ENCODE data around the gene DDX41.
A peak's percentile ranks its signal among the peaks of the same experiment; 100 is the strongest.
"Not testable (repeated sequence)": the region's sequence is repeated elsewhere in the genome, so short reads cannot be mapped to it uniquely, and the experiment has no call there.

DDX41 gene

DNA sequence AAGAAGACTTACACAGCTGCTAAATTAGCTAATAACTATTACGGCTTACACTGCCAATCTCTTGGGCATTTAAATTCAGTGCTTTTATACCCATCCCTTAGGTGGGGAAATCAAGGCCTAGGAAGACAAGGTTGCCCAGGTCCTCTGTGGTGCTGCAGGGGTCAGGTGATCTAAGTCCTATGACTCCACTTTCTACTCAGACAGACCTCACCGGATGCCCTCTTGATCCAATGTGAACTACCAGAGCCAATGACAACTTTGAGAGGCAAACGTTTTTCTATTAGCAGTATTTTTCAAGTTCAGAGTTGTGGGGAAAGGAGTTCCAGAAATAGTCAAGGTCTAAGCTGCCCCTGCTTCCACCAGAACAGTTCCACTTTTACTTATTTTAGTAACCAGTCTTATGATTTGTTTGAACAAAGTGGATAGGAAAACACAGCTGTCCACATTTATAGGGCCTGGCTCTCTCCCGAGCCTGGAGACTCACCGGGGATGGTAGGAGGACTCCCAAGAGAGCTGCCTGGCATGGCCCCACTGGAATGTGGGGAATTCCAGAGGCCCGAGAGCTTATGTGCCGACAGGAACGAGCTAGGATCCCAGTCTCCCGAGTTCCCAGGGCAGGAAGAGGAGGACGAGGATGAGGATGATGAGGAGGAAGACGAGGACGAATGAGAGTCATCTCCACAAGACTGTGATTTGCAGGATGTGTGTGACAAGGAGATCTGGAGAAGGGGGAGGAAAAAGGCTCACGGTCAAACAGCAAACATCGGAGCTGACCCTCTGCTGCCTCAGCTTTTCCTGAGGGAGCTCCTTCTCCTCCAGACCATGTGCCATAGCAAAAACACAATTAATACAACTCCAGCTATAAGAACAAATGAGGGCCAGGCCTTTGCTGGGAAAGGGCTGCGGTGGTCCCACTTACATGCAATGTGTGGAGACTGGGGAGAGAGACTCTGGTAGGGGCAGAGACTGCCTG, 20.9 kb upstream of the DDX41 start:
- peak; percentile 51 to 54 for DNase-seq (ENCODE audit: low read depth in 2 of 2)

- DNase-seq (ENCODE audit: low read depth in 2 of 2): no peak
Measured at GRCh38 chr5:177536386-177536785, 19.6 kb upstream of the DDX41 start.

DNA sequence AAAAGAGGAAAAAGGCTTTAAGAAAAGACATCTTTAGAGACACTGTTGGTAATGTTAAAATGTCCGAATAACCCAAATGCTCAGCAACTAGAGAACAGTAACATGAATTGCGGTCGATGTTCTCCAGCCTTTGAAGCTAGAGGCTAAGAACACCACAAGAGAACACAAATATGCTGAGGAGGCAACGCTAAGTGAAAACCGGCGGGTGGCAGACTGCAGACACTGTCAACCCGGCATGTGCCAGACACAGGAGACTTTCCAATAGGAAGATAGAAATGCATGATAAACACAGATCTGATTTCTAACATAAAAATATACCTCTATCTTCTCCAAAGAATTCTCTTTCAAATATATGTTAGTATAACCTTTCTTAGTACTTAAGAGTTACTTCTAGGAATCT, 18.4 kb upstream of the DDX41 start:
- DNase-seq (ENCODE audit: low read depth in 2 of 2): no peak

GRCh38 chr5:177534433-177534832, 17.7 kb upstream of the DDX41 start:
- DNase-seq (ENCODE audit: low read depth in 2 of 2): not testable (repeated sequence)

DNA sequence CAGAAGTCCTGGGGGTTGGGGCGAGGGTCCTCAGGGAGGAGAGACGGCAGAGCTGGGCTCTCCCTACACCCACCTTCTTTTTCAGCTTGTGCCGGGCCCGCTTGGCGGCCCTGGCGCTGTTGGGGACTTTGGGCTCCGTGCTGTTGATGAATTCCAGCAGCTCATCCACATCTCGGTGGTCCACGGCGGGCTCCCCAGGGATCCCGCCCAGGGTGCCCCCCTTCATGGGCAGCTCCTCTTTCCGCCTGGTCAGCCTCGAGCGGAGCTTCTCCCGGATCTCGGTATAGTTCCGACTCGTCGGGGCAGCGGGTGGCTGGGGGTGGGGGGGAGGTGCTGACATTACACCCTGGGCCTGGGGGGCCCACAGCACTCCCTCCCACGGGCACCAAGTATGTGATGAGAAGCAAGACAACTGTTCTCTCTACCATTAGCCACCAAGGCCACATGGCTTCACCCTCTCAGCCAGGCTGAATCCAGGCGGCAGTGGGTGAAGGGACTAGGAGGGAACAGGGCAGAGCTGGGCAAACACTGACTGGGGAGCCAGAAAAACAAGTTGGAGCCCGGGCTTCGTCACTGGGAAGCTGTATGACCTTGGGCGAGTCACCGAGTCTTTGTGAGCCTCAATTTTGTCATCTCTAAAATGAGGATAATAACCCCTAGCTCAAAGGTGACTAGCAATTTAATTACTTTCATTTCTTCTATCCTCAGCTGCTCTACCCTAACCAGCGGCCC, 14.6 kb upstream of the DDX41 start:
- no peak for DNase-seq (ENCODE audit: low read depth in 2 of 2)

GRCh38 chr5:177530638-177531037, 13.9 kb upstream of the DDX41 start:
- DNase-seq (ENCODE audit: low read depth in 2 of 2): no peak

- DNase-seq (ENCODE audit: low read depth in 2 of 2): no peak
Measured at GRCh38 chr5:177529247-177530203, 12.8 kb upstream of the DDX41 start.

GRCh38 chr5:177528631-177529030, 11.9 kb upstream of the DDX41 start:
- no peak for DNase-seq (ENCODE audit: low read depth in 2 of 2)

GRCh38 chr5:177527595-177527994, 10.8 kb upstream of the DDX41 start:
- DNase-seq (ENCODE audit: low read depth in 2 of 2): no peak

- DNase-seq (ENCODE audit: low read depth in 2 of 2): no peak
Measured at GRCh38 chr5:177526791-177527190, 10.0 kb upstream of the DDX41 start.

GRCh38 chr5:177526191-177526590, 9.4 kb upstream of the DDX41 start:
- no peak for DNase-seq (ENCODE audit: low read depth in 2 of 2)

- no peak for DNase-seq (ENCODE audit: low read depth in 2 of 2)
Measured at GRCh38 chr5:177524941-177525655, 8.3 kb upstream of the DDX41 start.

- no peak for DNase-seq (ENCODE audit: low read depth in 2 of 2)
Measured at GRCh38 chr5:177524539-177524900, 7.8 kb upstream of the DDX41 start.

DNA sequence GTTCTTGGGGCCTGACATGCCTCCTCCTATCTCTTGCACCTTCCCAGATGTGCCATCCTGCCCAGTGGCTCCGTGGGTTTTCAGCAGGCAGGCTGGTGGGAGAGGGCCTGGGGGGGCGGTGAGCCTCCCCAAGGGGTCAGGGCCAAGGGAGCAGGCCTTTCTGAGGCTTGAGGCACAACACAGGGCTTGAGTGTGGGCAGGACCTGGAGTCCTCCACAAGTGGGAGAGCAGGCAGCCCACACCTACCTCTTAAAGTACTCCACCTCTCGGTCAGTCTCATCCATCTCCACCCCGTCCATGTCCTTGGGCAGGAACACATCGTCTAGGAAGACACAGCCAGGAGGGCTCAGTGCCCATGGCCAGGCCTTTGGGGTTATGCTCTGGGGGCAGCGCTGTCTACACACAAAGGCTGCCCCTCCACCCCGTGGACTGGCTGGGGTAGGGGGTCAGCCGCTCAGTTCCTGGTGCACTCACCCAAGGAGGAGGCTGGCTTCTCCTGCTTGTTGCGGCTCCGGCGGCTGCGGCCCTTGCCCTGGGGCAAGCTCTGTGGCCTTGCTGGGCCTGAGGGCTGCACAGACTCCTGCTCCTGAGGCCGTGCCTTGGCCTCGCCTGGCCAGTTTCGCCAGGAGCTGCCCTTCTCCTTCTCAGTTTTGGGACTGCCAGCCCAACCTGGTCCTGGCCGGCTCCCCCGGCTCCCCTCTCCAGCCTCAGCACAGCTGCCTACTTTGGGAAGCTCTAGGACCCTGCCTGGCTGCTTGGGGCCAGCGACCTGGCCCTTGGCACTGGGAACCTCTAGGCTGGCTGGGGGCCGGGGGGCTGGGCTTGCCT, 7.2 kb upstream of the DDX41 start:
- no peak for DNase-seq (ENCODE audit: low read depth in 2 of 2)

DNA sequence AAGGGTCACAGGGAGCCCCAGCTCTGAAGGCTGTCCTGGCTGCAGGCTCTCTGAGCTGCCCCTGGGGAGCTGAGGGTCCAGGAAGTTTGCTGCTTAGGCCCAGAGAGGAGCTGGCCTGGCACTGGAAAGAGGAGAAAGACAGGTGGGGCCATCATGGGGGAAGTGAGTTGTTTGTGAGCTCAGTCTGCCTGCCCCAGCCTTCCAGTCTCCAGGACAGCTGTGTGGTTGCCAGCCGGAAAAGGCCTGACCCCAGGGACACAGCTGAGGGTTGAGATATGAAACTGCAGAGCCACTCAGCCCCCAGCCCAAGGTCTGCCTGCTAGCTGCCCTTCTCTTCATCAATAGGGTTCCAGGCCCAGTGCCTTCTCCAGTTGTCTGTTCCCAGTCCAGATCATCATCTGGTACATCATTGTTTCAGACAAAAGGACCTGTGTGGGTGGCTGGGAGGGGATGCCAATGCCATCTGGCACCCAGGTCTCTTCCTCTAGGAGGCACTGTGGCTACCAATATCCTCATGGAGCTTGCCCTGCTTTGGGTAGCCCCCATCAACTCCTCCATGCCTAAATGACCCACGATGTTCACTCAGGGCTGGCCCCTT, 4.3 kb upstream of the DDX41 start:
- DNase-seq (ENCODE audit: low read depth in 2 of 2): no peak

DNA sequence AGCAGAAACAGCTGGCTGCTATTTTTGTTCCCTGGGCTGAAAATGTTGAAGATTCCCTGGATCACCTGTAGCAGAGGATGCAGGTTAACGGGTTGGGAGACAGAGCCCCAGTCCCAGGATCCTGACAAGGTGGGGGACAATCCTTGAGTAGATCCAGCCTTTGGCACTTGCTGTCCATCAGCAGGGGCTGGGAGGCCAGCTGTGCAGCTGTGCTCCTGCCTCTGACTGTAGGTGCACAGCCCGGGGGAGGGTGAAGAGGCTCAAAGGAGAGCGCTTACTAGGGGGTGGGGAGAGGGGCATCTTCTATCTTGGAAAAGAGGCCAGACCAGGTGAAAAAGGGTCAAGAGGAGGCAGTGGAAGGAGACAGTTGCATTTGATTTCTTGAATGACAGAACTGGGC, 3.5 kb upstream of the DDX41 start:
- DNase-seq (ENCODE audit: low read depth in 2 of 2): no peak

DNA sequence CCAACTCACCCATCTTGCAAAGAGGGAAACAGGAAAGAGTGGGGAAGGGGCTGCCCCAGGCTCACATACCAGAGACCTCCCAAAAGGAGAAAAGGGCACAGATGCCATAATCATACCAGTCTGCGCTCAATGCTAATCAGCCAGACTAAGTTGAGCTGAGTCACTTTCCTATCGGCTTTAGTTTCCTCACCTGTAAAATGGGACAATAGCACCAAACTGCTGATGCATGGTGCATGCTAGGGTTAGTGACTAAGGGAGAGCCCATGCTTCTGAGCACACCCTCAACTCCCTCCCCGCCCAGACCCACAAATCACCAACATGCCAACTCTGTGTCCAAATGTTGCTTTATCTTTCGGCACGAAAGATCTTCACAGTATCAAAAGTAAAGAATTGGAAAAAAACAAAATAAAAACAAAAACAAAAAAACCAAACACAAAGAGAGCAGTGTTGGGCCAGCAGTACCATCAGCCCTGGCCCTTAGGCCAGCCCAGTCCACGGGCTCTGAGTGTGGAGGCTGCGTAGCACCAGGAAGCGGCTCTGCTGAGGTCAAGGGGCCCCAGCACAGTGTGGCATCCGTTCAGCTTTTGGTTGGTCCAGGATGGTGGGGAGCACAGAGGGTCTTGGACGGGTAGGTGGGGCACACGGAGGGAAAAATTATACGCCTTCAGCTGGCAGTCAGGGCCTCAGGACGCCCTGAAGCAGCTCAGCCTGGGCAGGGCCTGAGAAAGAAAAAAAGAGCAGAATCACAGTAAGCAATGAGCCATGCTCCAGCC, 2.9 kb upstream of the DDX41 start:
- DNase-seq (ENCODE audit: low read depth in 2 of 2): no peak

DNA sequence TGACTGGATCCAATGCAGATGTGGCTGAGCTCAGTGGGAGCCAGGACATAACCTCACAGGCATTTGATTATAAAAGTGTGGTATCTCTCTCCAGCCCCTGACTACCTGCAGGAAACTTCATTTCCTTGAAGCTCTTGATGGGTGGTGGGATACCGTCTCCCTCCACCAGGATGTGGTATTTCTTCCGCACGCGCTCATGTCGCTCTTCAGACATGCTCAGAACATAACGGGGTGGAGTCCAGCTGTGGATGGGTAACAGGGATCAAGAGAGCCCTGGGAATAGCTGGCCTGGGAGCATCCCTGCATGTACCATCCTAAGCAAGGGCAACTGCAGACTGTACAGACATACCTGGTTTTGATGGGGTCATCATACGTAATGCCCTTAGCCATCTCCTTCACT, 1.2 kb downstream of the DDX41 start:
- DNase-seq (ENCODE audit: low read depth in 2 of 2): no peak

- DNase-seq (ENCODE audit: low read depth in 2 of 2): no peak
Measured at GRCh38 chr5:177514541-177514940, 2.2 kb downstream of the DDX41 start.

Measured in fibroblast of skin of left quadriceps (primary cell).